IMR-90 (cell line): ENCODE measurements around the gene COL23A1. TPM values are rescaled to one million over a fixed set of nuclear protein-coding genes. Genes with fewer than 3 reads are reported as not detected.

Experiments used
- ATAC-seq: fragments of 200-7000 bp; cut with Tn5 transposase; 2 replicates; pipeline ENCODE4 v1.9.1; 2020; ENCODE audit warnings: low read depth, mild to moderate bottlenecking, moderate library complexity
- BruUV-seq: library from RNA; stranded (reverse); fragments of 400-500 nt; replicated peaks from 2 replicates; lab custom pipeline; 2021; lab: Mats Ljungman, UMichigan
- CTCF ChIA-PET: fragments of 300-600 bp; formaldehyde crosslinking; extraction: SDS; loops from one replicate; lab custom pipeline; 2021; ENCODE audit warnings: antibody characterized with exemption; lab: Yijun Ruan, JAX
- POLR2A ChIA-PET: fragments of 300-600 bp; sonication (Branson Sonifier 250); formaldehyde crosslinking; loops from one replicate; lab custom pipeline; 2022; ENCODE audit warnings: antibody characterized with exemption; ENCODE audit not compliant: unreplicated experiment; lab: Charles Lee
- DNase-seq: peaks from one replicate; pipeline ENCODE4 v3.0.0; 2013
- H2AFZ ChIP-seq: replicated peaks from 2 replicates; pipeline ENCODE3; 2013; ENCODE audit warnings: low read length, mild to moderate bottlenecking; ENCODE audit not compliant: poor library complexity
- H2AK5ac ChIP-seq: 2 replicates; pipeline ENCODE4 v1.6.1; 2013; ENCODE audit warnings: low read depth, low read length, inconsistent platforms
- H2AK9ac ChIP-seq: replicated peaks from 2 replicates; pipeline ENCODE3; 2013; ENCODE audit warnings: mild to moderate bottlenecking, low read depth, low read length, moderate library complexity; ENCODE audit not compliant: poor library complexity
- H2BK120ac ChIP-seq: 2 replicates; pipeline ENCODE4 v1.6.1; 2013; ENCODE audit warnings: low read depth, low read length, inconsistent platforms
- H2BK15ac ChIP-seq: 3 replicates; pipeline ENCODE4 v1.6.1; 2013; ENCODE audit warnings: low read depth, low read length, inconsistent platforms
- H2BK20ac ChIP-seq: 2 replicates; pipeline ENCODE4 v1.6.1; 2013; ENCODE audit warnings: low read depth, mild to moderate bottlenecking, inconsistent platforms, low read length, moderate library complexity
- H2BK5ac ChIP-seq: 2 replicates; pipeline ENCODE4 v1.6.1; 2013; ENCODE audit warnings: mild to moderate bottlenecking, low read depth, low read length, inconsistent platforms; ENCODE audit not compliant: poor library complexity, severe bottlenecking
- H3K14ac ChIP-seq: replicated peaks from 2 replicates; pipeline ENCODE4 v1.6.1; 2013; ENCODE audit warnings: low read depth, low read length, inconsistent platforms
- H3K18ac ChIP-seq: 2 replicates; pipeline ENCODE4 v1.6.1; 2013; ENCODE audit warnings: low read depth, low read length, control low read depth
- H3K23ac ChIP-seq: 2 replicates; pipeline ENCODE4 v1.6.1; 2013; ENCODE audit warnings: low read depth, low read length, inconsistent platforms
- H3K27ac ChIP-seq: 2 replicates; pipeline ENCODE4 v1.5.1; 2013; ENCODE audit warnings: mild to moderate bottlenecking, control low read depth, low read length; ENCODE audit not compliant: insufficient read depth
- H3K27me3 ChIP-seq: 2 replicates; pipeline ENCODE4 v1.6.1; 2013; ENCODE audit warnings: low read length; ENCODE audit not compliant: control insufficient read depth, insufficient read depth
- H3K36me3 ChIP-seq: 2 replicates; pipeline ENCODE4 v1.6.1; 2013; ENCODE audit warnings: low read length, mixed read lengths; ENCODE audit not compliant: control insufficient read depth, insufficient read depth
- H3K4ac ChIP-seq: 2 replicates; pipeline ENCODE4 v1.6.1; 2013; ENCODE audit warnings: low read depth, low read length, inconsistent platforms
- H3K4me1 ChIP-seq: 2 replicates; pipeline ENCODE4 v1.6.1; 2013; ENCODE audit warnings: low read length, mixed read lengths; ENCODE audit not compliant: control insufficient read depth, insufficient read depth
- H3K4me2 ChIP-seq: 2 replicates; pipeline ENCODE4 v1.6.1; 2013; ENCODE audit warnings: low read depth, mild to moderate bottlenecking, control low read depth, low read length, moderate library complexity
- H3K4me3 ChIP-seq: 2 replicates; pipeline ENCODE4 v1.5.1; 2013; ENCODE audit warnings: low read depth, mild to moderate bottlenecking, control low read depth, low read length, moderate library complexity; ENCODE audit not compliant: insufficient read depth
- H3K56ac ChIP-seq: 2 replicates; pipeline ENCODE4 v1.6.1; 2013; ENCODE audit warnings: low read length, inconsistent platforms; ENCODE audit not compliant: insufficient read depth; ENCODE audit errors: extremely low read depth
- H3K79me1 ChIP-seq, 2 experiments: 2 replicates each; pipeline ENCODE4 v1.6.1; 2013; ENCODE audit warnings: low read length in 2 of 2, inconsistent platforms in 1 of 2, low read depth in 1 of 2
- H3K9ac ChIP-seq: 2 replicates; pipeline ENCODE4 v1.6.1; 2013; ENCODE audit warnings: low read depth, low read length, control low read depth
- H3K9me1 ChIP-seq: 2 replicates; pipeline ENCODE4 v1.6.1; 2013; ENCODE audit warnings: low read length, inconsistent platforms; ENCODE audit not compliant: insufficient read depth
- H3K9me3 ChIP-seq: 2 replicates; pipeline ENCODE4 v1.6.1; 2013; ENCODE audit warnings: low read length; ENCODE audit not compliant: control insufficient read depth, insufficient read depth
- H4K20me1 ChIP-seq: 2 replicates; pipeline ENCODE4 v1.6.1; 2013; ENCODE audit warnings: low read length, inconsistent platforms; ENCODE audit not compliant: insufficient read depth
- H4K5ac ChIP-seq: 2 replicates; pipeline ENCODE4 v1.6.1; 2013; ENCODE audit warnings: mild to moderate bottlenecking, low read depth, low read length, control low read depth
- H4K8ac ChIP-seq, 2 experiments: 2 replicates each; pipeline ENCODE4 v1.6.1; 2013; ENCODE audit warnings: low read depth in 2 of 2, low read length in 2 of 2, control low read depth in 1 of 2, inconsistent platforms in 1 of 2
- H4K91ac ChIP-seq: 2 replicates; pipeline ENCODE4 v1.6.1; 2013; ENCODE audit warnings: low read depth, low read length, inconsistent platforms; ENCODE audit not compliant: insufficient read depth
- BHLHE40 ChIP-seq: fragments of 150-350 bp; IDR thresholded peaks from 2 replicates; pipeline ENCODE4 v1.6.1; 2016; ENCODE audit warnings: mild to moderate bottlenecking, low read depth, low read length
- CHD1 ChIP-seq: IDR thresholded peaks from 2 replicates; pipeline ENCODE4 v1.6.1; 2012; ENCODE audit warnings: low read depth, low read length, improper control_type of control experiment
- FOS ChIP-seq: fragments of 150-350 bp; IDR thresholded peaks from 2 replicates; pipeline ENCODE4 v1.6.1; 2016; ENCODE audit warnings: low read depth, low read length
- MAFK ChIP-seq: IDR thresholded peaks from 2 replicates; pipeline ENCODE4 v1.6.1; 2012; ENCODE audit warnings: low read depth, low read length, improper control_type of control experiment
- MAZ ChIP-seq: IDR thresholded peaks from 2 replicates; pipeline ENCODE4 v1.6.1; 2012; ENCODE audit warnings: low read depth, mild to moderate bottlenecking, low read length, improper control_type of control experiment, moderate library complexity, borderline replicate concordance
- MXI1 ChIP-seq: IDR thresholded peaks from 2 replicates; pipeline ENCODE4 v1.6.1; 2012; ENCODE audit warnings: low read depth, mild to moderate bottlenecking, low read length, moderate library complexity, borderline replicate concordance
- NFE2L2 ChIP-seq: fragments of 150-350 bp; IDR thresholded peaks from 2 replicates; pipeline ENCODE4 v1.6.1; 2016; ENCODE audit warnings: low read depth, mild to moderate bottlenecking, low read length
- POLR2A ChIP-seq: IDR thresholded peaks from 2 replicates; pipeline ENCODE4 v1.6.1; 2012; ENCODE audit warnings: mild to moderate bottlenecking, low read depth, low read length
- RFX5 ChIP-seq: IDR thresholded peaks from 2 replicates; pipeline ENCODE4 v1.8.0; 2012; ENCODE audit warnings: low read depth, mild to moderate bottlenecking, low read length, moderate library complexity
- SMC3 ChIP-seq: fragments of 150-350 bp; IDR thresholded peaks from 2 replicates; pipeline ENCODE4 v1.6.1; 2016; ENCODE audit warnings: low read depth, mild to moderate bottlenecking, antibody characterized with exemption, low read length, moderate library complexity
- WGBS, 2 experiments: methylation state at CpG; one replicate each; pipeline versions ENCODE4 v1.1.5 to v1.1.7; 2013; ENCODE audit warnings: missing lambda C conversion rate in 2 of 2; ENCODE audit not compliant: insufficient read length in 1 of 2; ENCODE audit errors: extremely low coverage in 2 of 2; 5-methylcytosine and 5-hydroxymethylcytosine counted together
- dilution Hi-C: fragments of 300-500 bp; cut with HindIII; formaldehyde crosslinking; loops from one replicate; pipeline ENCODE4 v1.14.3; 2018; ENCODE audit warnings: low sequenced_read_pairs; ENCODE audit not compliant: unreplicated experiment
- in situ Hi-C: fragments of 300-500 bp; cut with MboI; formaldehyde crosslinking; loops from 3 replicates; pipeline ENCODE4 v1.14.3; 2019; ENCODE audit warnings: low sequenced_read_pairs, inconsistent platforms, mixed read lengths
- intact Hi-C: fragments of 100-400 bp; cut with micrococcal nuclease; formaldehyde crosslinking; loops from 2 replicates; pipeline ENCODE4 v1.10.0; 2022
- polyA plus RNA-seq, 3 experiments: library from polyadenylated mRNA; depleted of rRNA; stranded (reverse); fragments of >200 nt; gene quantifications; 2 replicates each; pipeline ENCODE4 v1.2.3, GENCODE V29; 2012; ENCODE audit warnings: low replicate concordance in 1 of 3
- total RNA-seq: library from RNA; depleted of rRNA; stranded (reverse); fragments of >200 nt; gene quantifications from 2 replicates; pipeline ENCODE4 v1.2.3, GENCODE V29; 2012
- TF ChIP-seq, protein P1 (sequence below): fragments of 150-350 bp; IDR thresholded peaks from 2 replicates; pipeline ENCODE4 v1.6.1; 2017; ENCODE audit warnings: mild to moderate bottlenecking, antibody characterized with exemption, low read length, low read depth
- TF ChIP-seq, protein P2 (sequence below): fragments of 150-350 bp; IDR thresholded peaks from 2 replicates; pipeline ENCODE4 v1.6.1; 2016; ENCODE audit warnings: low read depth, mild to moderate bottlenecking, low read length, moderate library complexity, borderline replicate concordance

The COL23A1 gene
- total and polyA plus RNA-seq, 2 of the 4 experiments (the other 2 are of a cell fraction): not detected

DNA sequence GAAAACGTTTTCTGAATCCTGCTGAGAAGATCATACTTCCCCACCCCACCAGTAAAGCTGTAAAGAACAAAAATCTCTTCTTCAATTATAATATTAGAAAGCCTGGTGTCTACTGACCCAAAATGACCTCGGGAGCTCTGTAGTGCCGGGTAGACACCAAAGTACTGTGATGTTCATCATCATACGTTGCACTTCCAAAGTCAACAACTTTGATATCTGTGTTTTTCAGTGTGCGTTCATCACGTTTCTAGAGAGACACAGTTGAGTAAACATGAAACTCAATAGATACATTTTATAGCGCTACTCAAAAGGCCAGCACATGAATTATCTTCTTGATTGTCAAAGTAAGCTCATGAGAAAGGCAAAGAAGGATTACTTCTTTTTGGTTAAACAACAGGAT lies 22.1 kb upstream of the COL23A1 start:
- TF ChIP-seq POLR2A (no peak), MAFK (no peak), BHLHE40 (no peak), CHD1 (no peak), FOS (no peak), NFE2L2 (no peak), SMC3 (no peak), MXI1 (no peak), MAZ (no peak), RFX5 (no peak)
- TF ChIP-seq, protein P1, sequence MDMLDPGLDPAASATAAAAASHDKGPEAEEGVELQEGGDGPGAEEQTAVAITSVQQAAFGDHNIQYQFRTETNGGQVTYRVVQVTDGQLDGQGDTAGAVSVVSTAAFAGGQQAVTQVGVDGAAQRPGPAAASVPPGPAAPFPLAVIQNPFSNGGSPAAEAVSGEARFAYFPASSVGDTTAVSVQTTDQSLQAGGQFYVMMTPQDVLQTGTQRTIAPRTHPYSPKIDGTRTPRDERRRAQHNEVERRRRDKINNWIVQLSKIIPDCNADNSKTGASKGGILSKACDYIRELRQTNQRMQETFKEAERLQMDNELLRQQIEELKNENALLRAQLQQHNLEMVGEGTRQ: no peak
- TF ChIP-seq, protein P2, sequence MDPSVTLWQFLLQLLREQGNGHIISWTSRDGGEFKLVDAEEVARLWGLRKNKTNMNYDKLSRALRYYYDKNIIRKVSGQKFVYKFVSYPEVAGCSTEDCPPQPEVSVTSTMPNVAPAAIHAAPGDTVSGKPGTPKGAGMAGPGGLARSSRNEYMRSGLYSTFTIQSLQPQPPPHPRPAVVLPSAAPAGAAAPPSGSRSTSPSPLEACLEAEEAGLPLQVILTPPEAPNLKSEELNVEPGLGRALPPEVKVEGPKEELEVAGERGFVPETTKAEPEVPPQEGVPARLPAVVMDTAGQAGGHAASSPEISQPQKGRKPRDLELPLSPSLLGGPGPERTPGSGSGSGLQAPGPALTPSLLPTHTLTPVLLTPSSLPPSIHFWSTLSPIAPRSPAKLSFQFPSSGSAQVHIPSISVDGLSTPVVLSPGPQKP: no peak
- no TSS peak for BruUV-seq
- no peak overlapping the region for H3K4me2 ChIP-seq
- intact Hi-C loops (no loop called here), in situ Hi-C loops (no loop called here), dilution Hi-C loops (no loop called here)
- H3K18ac ChIP-seq: no peak overlapping the region
- no peak overlapping the region for H2BK20ac ChIP-seq
- H3K14ac ChIP-seq: no peak overlapping the region
- no peaks in the 10 kb centered on the region for H3K9me3 ChIP-seq
- no peaks in the 10 kb centered on the region for H4K20me1 ChIP-seq
- no peak overlapping the region for H3K23ac ChIP-seq
- no peak overlapping the region for H2BK120ac ChIP-seq
- ChIA-PET CTCF (interaction anchor here (0.6 kb wide), 1 partner anchor 1838 kb away, joined by 3 read pairs; no protein-coding TSS in a partner anchor), POLR2A (no interaction called here)
- peaks cover 4 to 9% of the 10 kb centered on the region in 2 experiments; a peak in 3 of 4 replicates for H3K79me1 ChIP-seq
- H3K9ac ChIP-seq: no peak overlapping the region
- no peak overlapping the region for H4K91ac ChIP-seq
- peaks cover 39% of the 10 kb centered on the region for H3K36me3 ChIP-seq
- no peak overlapping the region for H3K27ac ChIP-seq
- no peak overlapping the region for H2AK5ac ChIP-seq
- H2AFZ ChIP-seq: no peak overlapping the region
- DNase-seq (no peak), ATAC-seq (no peak)
- H3K4me1 ChIP-seq: no peaks in the 10 kb centered on the region
- H2BK15ac ChIP-seq: no peak overlapping the region
- 100% methylated on average over 3 of the region's 7 CpGs; no CpG with 5 or more reads in 1 of the 2 experiments for WGBS, 2 experiments
- no peak overlapping the region for H4K5ac ChIP-seq
- H3K27me3 ChIP-seq: no peaks in the 10 kb centered on the region
- no peak overlapping the region for H2BK5ac ChIP-seq
- H3K56ac ChIP-seq: no peak overlapping the region
- no peak overlapping the region for H2AK9ac ChIP-seq
- H3K4me3 ChIP-seq: no peak overlapping the region
- H3K9me1 ChIP-seq: no peaks in the 10 kb centered on the region
- H3K4ac ChIP-seq: no peak overlapping the region
- H4K8ac ChIP-seq: no peak overlapping the region
